ENCODE data around the gene HBP1. TPM values are rescaled to one million over a fixed set of nuclear protein-coding genes. Genes with fewer than 3 reads are reported as not detected.

HBP1 gene
- total RNA-seq, 1 experiment from 2014 or later = 50.2 TPM

- Histone ChIP-seq H3K36me3 (replicated peaks; ENCODE audit: control insufficient read depth, insufficient read depth, low read length) (no peaks in the 10 kb centered on the region), H3K4me3 (ENCODE audit: insufficient read depth, low read depth, low read length) (peak overlapping the region; percentile 62; the same call in 1 of the 2 replicates), H3K27me3 (ENCODE audit: control insufficient read depth, insufficient read depth, low read length) (no peaks in the 10 kb centered on the region)
- DNase-seq = no peak
Measured at GRCh38 chr7:107166736-107167426, 1.9 kb upstream of the HBP1 start.

- Histone ChIP-seq H3K4me3 (ENCODE audit: insufficient read depth, low read depth, low read length) (peak overlapping the region; percentile 62), H3K36me3 (replicated peaks; ENCODE audit: control insufficient read depth, insufficient read depth, low read length) (no peaks in the 10 kb centered on the region), H3K27me3 (ENCODE audit: control insufficient read depth, insufficient read depth, low read length) (no peaks in the 10 kb centered on the region)
- DNase-seq = peak; percentile 15
Measured at GRCh38 chr7:107167483-107168232, 1.1 kb upstream of the HBP1 start.

GRCh38 chr7:107169120-107170050, 582 bp downstream of the HBP1 start:
- peak overlapping the region; percentile 85 for H3K4me3 ChIP-seq (ENCODE audit: insufficient read depth, low read depth, low read length)
- DNase-seq = peak; percentile 86
- H3K27me3 ChIP-seq (ENCODE audit: control insufficient read depth, insufficient read depth, low read length) = no peaks in the 10 kb centered on the region
- H3K36me3 ChIP-seq (replicated peaks; ENCODE audit: control insufficient read depth, insufficient read depth, low read length) = no peaks in the 10 kb centered on the region

GRCh38 chr7:107170051-107170915, 1.5 kb downstream of the HBP1 start:
- H3K4me3 ChIP-seq (ENCODE audit: insufficient read depth, low read depth, low read length) = peak overlapping the region; percentile 85
- no peaks in the 10 kb centered on the region for H3K36me3 ChIP-seq (replicated peaks; ENCODE audit: control insufficient read depth, insufficient read depth, low read length)
- DNase-seq = peak; percentile 9
- H3K27me3 ChIP-seq (ENCODE audit: control insufficient read depth, insufficient read depth, low read length) = no peaks in the 10 kb centered on the region

GRCh38 chr7:107171496-107171895, 2.7 kb downstream of the HBP1 start:
- DNase-seq = no peak
- Histone ChIP-seq H3K36me3 (replicated peaks; ENCODE audit: control insufficient read depth, insufficient read depth, low read length) (no peaks in the 10 kb centered on the region), H3K4me3 (ENCODE audit: insufficient read depth, low read depth, low read length) (no peak overlapping the region), H3K27me3 (ENCODE audit: control insufficient read depth, insufficient read depth, low read length) (no peaks in the 10 kb centered on the region)

GRCh38 chr7:107172276-107173032, 3.7 kb downstream of the HBP1 start:
- no peaks in the 10 kb centered on the region for H3K36me3 ChIP-seq (replicated peaks; ENCODE audit: control insufficient read depth, insufficient read depth, low read length)
- H3K27me3 ChIP-seq (ENCODE audit: control insufficient read depth, insufficient read depth, low read length) = no peaks in the 10 kb centered on the region
- H3K4me3 ChIP-seq (ENCODE audit: insufficient read depth, low read depth, low read length) = no peak overlapping the region
- no peak for DNase-seq

GRCh38 chr7:107173191-107173590, 4.4 kb downstream of the HBP1 start:
- H3K4me3 ChIP-seq (ENCODE audit: insufficient read depth, low read depth, low read length) = no peak overlapping the region
- H3K27me3 ChIP-seq (ENCODE audit: control insufficient read depth, insufficient read depth, low read length) = no peaks in the 10 kb centered on the region
- peak; percentile 15 for DNase-seq
- no peaks in the 10 kb centered on the region for H3K36me3 ChIP-seq (replicated peaks; ENCODE audit: control insufficient read depth, insufficient read depth, low read length)

GRCh38 chr7:107173691-107174406, 5.0 kb downstream of the HBP1 start:
- DNase-seq = no peak
- H3K4me3 ChIP-seq (ENCODE audit: insufficient read depth, low read depth, low read length) = no peak overlapping the region

GRCh38 chr7:107179326-107180164, 10.7 kb downstream of the HBP1 start:
- Histone ChIP-seq H3K27me3 (ENCODE audit: control insufficient read depth, insufficient read depth, low read length) (no peaks in the 10 kb centered on the region), H3K36me3 (replicated peaks; ENCODE audit: control insufficient read depth, insufficient read depth, low read length) (peaks cover 1% of the 10 kb centered on the region; the same call in 1 of the 2 replicates), H3K4me3 (ENCODE audit: insufficient read depth, low read depth, low read length) (no peak overlapping the region)
- no peak for DNase-seq

More at GRCh38 chr7:107173691-107174406, 5.0 kb downstream of the HBP1 start:
- no peaks in the 10 kb centered on the region for H3K36me3 ChIP-seq (replicated peaks; ENCODE audit: control insufficient read depth, insufficient read depth, low read length)
- H3K27me3 ChIP-seq (ENCODE audit: control insufficient read depth, insufficient read depth, low read length) = no peaks in the 10 kb centered on the region

- H3K27me3 ChIP-seq (ENCODE audit: control insufficient read depth, insufficient read depth, low read length) = no peaks in the 10 kb centered on the region
- no peak for DNase-seq
- H3K4me3 ChIP-seq (ENCODE audit: insufficient read depth, low read depth, low read length) = no peak overlapping the region
- H3K36me3 ChIP-seq (replicated peaks; ENCODE audit: control insufficient read depth, insufficient read depth, low read length) = peaks cover 1% of the 10 kb centered on the region; the same call in 1 of the 2 replicates
Measured at GRCh38 chr7:107180378-107180777, 11.6 kb downstream of the HBP1 start.

- Histone ChIP-seq H3K27me3 (ENCODE audit: control insufficient read depth, insufficient read depth, low read length) (no peaks in the 10 kb centered on the region), H3K4me3 (ENCODE audit: insufficient read depth, low read depth, low read length) (no peak overlapping the region), H3K36me3 (replicated peaks; ENCODE audit: control insufficient read depth, insufficient read depth, low read length) (peaks cover 2% of the 10 kb centered on the region)
- DNase-seq = no peak
Measured at GRCh38 chr7:107181172-107181571, 12.4 kb downstream of the HBP1 start.

- Histone ChIP-seq H3K27me3 (ENCODE audit: control insufficient read depth, insufficient read depth, low read length) (no peaks in the 10 kb centered on the region), H3K36me3 (replicated peaks; ENCODE audit: control insufficient read depth, insufficient read depth, low read length) (peaks cover 3% of the 10 kb centered on the region), H3K4me3 (ENCODE audit: insufficient read depth, low read depth, low read length) (no peak overlapping the region)
- no peak for DNase-seq
Measured at GRCh38 chr7:107185716-107186115, 16.9 kb downstream of the HBP1 start.

Measured in H7 (cell line).